ENCODE data around the gene MRPL17.

The MRPL17 gene

GRCh38 chr11:6632116-6633073, 50.7 kb downstream of the MRPL17 start:
- no peak for DNase-seq (ENCODE audit: low read depth in 2 of 2)

- no peak for DNase-seq (ENCODE audit: low read depth in 2 of 2)
Measured at GRCh38 chr11:6631361-6631890, 51.7 kb downstream of the MRPL17 start.

GRCh38 chr11:6630632-6631291, 52.4 kb downstream of the MRPL17 start:
- DNase-seq (ENCODE audit: low read depth in 2 of 2) = no peak
